BE2C (cell line): Measurements from ENCODE around the gene DYNC2H1.
A peak's percentile ranks its signal among the peaks of the same experiment; 100 is the strongest.

Experiments
- DNase-seq: peaks from one replicate; pipeline ENCODE4 v3.0.0-alpha.2; 2020
- H3K27me3 ChIP-seq: fragments of 250-450 bp; sonication (Bioruptor Pico); 2 replicates; pipeline ENCODE4 v1.5.1; 2020; ENCODE audit warnings: mild to moderate bottlenecking
- H3K36me3 ChIP-seq: fragments of 250-450 bp; sonication (Bioruptor Pico); 2 replicates; pipeline ENCODE4 v1.5.1; 2020; ENCODE audit warnings: mild to moderate bottlenecking
- H3K4me1 ChIP-seq: fragments of 250-450 bp; sonication (Bioruptor Pico); 2 replicates; pipeline ENCODE4 v1.5.1; 2020
- H3K4me3 ChIP-seq: 2 replicates; pipeline ENCODE4 v1.5.1; 2011; ENCODE audit warnings: low read depth, low read length
- H3K9me3 ChIP-seq: fragments of 250-450 bp; sonication (Bioruptor Pico); 2 replicates; pipeline ENCODE4 v1.5.1; 2020
- CTCF ChIP-seq: IDR thresholded peaks from 2 replicates; pipeline ENCODE4 v1.5.1; 2012; ENCODE audit warnings: mild to moderate bottlenecking, low read depth, low read length

DYNC2H1 gene

GRCh38 chr11:103241574-103241973, 132.3 kb downstream of the DYNC2H1 start:
- H3K4me1 ChIP-seq = no peaks in the 10 kb centered on the region
- no peak overlapping the region for H3K4me3 ChIP-seq
- H3K27me3 ChIP-seq = no peaks in the 10 kb centered on the region
- no peak for TF ChIP-seq CTCF
- no peaks in the 10 kb centered on the region for H3K9me3 ChIP-seq
- DNase-seq = no peak
- H3K36me3 ChIP-seq = no peaks in the 10 kb centered on the region; the same call in 1 of the 2 replicates

GRCh38 chr11:103254123-103254522, 144.9 kb downstream of the DYNC2H1 start:
- Histone ChIP-seq H3K4me3 (no peak overlapping the region), H3K36me3 (no peaks in the 10 kb centered on the region), H3K27me3 (no peaks in the 10 kb centered on the region), H3K9me3 (no peaks in the 10 kb centered on the region), H3K4me1 (0 out of 2 replicates have a peak, but pooled peaks cover 2% of the 10 kb centered on the region)
- DNase-seq = no peak
- no peak for TF ChIP-seq CTCF

- DNase-seq = no peak
- no peaks in the 10 kb centered on the region for H3K27me3 ChIP-seq
- 0 out of 2 replicates have a peak, but pooled peaks cover 2% of the 10 kb centered on the region for H3K4me1 ChIP-seq
- no peaks in the 10 kb centered on the region for H3K9me3 ChIP-seq
- TF ChIP-seq CTCF = peak; percentile 61
- peaks cover 7% of the 10 kb centered on the region; the same call in 1 of the 2 replicates for H3K36me3 ChIP-seq
- H3K4me3 ChIP-seq = no peak overlapping the region
Measured at GRCh38 chr11:103257360-103257759, 148.1 kb downstream of the DYNC2H1 start.

- peaks cover 5% of the 10 kb centered on the region; the same call in 1 of the 2 replicates for H3K36me3 ChIP-seq
- no peaks in the 10 kb centered on the region for H3K9me3 ChIP-seq
- TF ChIP-seq CTCF = no peak
- no peaks in the 10 kb centered on the region for H3K27me3 ChIP-seq
- no peak for DNase-seq
- no peaks in the 10 kb centered on the region for H3K4me1 ChIP-seq
- no peak overlapping the region for H3K4me3 ChIP-seq
Measured at GRCh38 chr11:103266167-103266831, 157.1 kb downstream of the DYNC2H1 start.

GRCh38 chr11:103272876-103273275, 163.7 kb downstream of the DYNC2H1 start:
- DNase-seq = no peak
- no peaks in the 10 kb centered on the region for H3K9me3 ChIP-seq
- no peak overlapping the region for H3K4me3 ChIP-seq
- no peak for TF ChIP-seq CTCF
- H3K4me1 ChIP-seq = peaks cover 2% of the 10 kb centered on the region
- no peaks in the 10 kb centered on the region for H3K36me3 ChIP-seq
- H3K27me3 ChIP-seq = no peaks in the 10 kb centered on the region

GRCh38 chr11:103274025-103274424, 164.8 kb downstream of the DYNC2H1 start:
- no peaks in the 10 kb centered on the region for H3K9me3 ChIP-seq
- DNase-seq = no peak
- no peaks in the 10 kb centered on the region for H3K27me3 ChIP-seq
- peaks cover 6% of the 10 kb centered on the region for H3K4me1 ChIP-seq
- no peaks in the 10 kb centered on the region for H3K36me3 ChIP-seq
- no peak for TF ChIP-seq CTCF
- H3K4me3 ChIP-seq = no peak overlapping the region
